ENCODE measurements around the gene PFDN6.
"Not testable (repeated sequence)": the region's sequence is repeated elsewhere in the genome, so short reads cannot be mapped to it uniquely, and the experiment has no call there.

Gene PFDN6

GRCh38 chr6:33273924-33274902 lies 15.2 kb upstream of the PFDN6 start:
- no peak for DNase-seq

- not testable (repeated sequence) for DNase-seq
These were observed 13.4 kb upstream of the PFDN6 start for GRCh38 chr6:33275795-33276580.

- no peak for DNase-seq
These were observed 12.9 kb upstream of the PFDN6 start for GRCh38 chr6:33276581-33276863.

- peak; percentile 74 for DNase-seq
These were observed 12.3 kb upstream of the PFDN6 start, which contains the start of gene B3GALT4 for GRCh38 chr6:33276864-33277662. Gene B3GALT4, plus strand, starts transcription at chr6:33277123. Its CDS starts 297 bp downstream, at chr6:33277420.

DNA sequence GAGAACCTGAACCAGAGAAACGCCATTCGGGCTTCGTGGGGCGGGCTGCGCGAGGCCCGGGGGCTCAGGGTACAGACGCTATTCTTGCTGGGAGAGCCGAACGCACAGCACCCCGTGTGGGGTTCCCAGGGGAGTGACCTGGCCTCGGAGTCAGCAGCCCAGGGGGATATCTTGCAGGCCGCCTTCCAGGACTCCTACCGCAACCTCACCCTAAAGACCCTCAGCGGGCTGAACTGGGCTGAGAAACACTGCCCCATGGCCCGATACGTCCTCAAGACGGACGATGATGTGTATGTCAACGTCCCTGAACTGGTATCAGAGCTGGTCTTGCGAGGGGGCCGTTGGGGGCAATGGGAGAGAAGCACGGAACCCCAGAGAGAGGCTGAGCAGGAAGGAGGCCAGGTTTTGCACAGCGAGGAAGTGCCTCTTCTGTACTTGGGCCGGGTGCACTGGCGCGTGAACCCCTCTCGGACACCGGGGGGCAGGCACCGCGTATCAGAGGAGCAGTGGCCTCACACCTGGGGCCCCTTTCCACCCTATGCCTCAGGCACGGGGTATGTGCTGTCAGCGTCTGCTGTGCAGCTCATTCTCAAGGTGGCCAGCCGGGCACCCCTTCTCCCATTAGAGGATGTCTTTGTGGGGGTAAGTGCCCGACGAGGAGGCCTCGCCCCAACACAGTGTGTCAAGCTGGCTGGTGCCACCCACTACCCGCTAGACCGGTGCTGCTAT lies 11.6 kb upstream of the PFDN6 start:
- DNase-seq: peak; percentile 39

DNA sequence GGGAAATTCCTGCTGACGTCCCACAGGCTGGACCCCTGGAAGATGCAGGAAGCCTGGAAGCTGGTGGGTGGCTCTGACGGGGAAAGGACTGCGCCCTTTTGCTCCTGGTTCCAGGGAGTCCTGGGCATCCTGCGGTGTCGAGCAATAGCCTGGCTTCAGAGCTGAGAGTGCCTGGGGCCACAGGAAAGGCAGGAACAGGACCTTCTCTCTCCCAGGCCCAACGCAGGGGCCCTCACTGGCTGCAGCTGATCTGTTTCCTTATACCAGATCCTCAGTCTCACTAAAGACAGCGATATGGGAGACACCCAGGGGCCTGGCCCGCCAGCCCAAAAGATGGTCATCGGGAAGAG lies 11.0 kb upstream of the PFDN6 start:
- DNase-seq: no peak

DNA sequence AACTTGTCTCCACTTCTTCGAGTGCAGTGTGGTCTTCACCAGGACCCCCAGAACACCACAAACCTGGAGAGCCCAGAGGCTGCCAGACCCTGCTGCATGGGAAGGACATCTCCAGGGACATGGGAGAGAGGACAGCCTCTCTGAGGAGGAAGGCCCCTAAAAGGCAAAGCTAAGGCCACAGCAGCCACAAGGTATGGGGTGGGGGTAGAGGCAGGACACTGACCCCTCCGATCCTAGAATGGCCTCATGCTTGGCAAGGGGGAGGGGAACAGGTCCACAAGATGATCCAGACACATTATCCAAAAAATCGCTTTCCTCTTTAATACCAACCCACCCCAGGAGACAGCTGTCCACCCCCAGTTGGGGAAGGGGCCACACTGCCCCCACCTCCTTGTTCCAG lies 10.6 kb upstream of the PFDN6 start:
- no peak for DNase-seq

GRCh38 chr6:33279257-33279695 lies 10.1 kb upstream of the PFDN6 start:
- DNase-seq: no peak

DNA sequence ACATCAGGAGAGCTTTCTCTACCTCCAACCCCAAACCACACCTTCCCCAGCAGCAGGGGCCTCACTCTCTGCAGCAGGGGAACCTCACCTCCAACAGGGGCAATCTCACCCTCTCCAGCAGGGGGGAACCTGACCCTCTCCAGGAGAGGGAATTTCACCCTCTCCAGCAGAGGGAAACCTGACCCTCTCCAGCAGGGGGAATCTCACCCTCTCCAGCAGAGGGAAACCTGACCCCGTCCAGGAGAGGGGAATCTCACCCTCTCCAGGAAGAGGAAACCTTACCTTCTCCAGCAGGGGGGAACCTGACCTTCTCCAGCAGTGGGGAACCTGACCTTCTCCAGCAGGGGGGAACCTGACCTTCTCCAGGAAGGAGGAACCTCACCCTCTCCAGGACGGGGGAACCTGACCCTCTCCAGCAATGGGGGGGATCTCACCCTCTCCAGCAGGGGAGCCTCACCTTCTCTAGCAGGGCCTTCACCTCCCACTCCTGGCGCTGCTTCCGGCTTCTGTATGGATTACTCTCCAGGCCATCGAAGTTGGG lies 9.4 kb upstream of the PFDN6 start:
- DNase-seq: no peak

DNA sequence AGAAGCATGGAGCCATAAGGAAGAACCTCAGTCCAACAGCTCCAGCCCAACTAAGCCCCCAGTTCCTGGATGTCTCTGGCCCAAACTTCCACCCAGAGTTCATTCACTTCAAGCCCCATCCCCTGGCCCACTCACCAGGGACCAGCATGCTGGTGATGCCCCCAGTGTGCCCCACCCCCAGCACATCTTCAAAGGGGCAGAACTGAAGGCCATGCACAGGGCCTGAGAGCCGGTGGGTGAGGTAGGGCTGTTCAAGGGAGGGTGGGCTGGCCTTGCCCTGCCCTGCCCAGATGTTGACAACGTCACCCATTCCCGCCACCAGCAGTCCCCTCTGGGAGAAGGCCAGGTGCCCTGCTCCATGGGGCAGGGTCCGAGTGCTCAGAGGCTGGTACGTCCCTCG lies 8.9 kb upstream of the PFDN6 start:
- DNase-seq: no peak

GRCh38 chr6:33285214-33285613 lies 4.2 kb upstream of the PFDN6 start:
- not testable (repeated sequence) for DNase-seq

DNA sequence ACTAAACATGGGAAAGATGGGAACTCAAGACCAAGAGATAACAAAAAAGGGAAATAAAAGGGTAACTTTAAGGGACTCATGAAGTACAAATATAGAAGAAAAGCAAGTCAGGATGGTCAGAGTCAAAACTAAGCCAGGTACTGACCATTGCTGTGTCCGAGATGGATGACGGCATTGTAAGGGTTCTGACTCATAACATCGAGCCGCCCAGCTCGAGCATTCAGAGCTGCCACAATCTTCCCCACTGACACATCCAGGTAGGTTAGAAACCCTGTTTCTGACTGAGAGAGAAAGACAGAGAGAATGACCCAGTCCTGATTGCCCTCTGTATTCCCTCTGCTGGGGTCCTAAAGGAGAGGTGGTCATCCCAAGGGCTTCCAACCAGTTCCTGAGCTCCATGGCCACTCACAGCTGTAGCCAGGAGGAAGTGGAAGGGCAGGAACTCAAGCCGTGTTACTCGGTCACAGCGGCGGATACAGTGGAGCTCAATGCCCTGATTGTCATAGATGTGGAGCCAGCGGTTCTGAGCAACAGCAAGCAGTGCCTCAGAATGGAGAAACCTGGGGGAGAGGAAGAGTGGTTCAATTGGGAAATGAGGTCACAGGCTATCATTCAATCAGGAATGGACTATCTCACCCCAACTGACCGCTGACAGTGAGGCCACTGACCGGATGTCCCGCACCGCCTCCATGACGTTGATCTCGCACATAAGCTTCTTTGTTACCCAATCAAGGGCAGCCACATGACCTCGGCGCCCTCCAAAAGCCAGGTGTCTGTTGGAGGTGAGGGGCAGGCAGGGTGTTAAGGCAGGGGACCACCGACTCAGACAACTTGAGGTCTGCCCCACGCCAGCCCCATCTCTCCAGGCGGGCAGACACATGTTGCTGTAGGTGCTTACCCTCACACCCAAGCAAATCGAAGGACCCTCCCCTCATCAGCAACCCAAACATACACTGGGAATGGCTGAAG lies 2.2 kb upstream of the PFDN6 start:
- no peak for DNase-seq

DNA sequence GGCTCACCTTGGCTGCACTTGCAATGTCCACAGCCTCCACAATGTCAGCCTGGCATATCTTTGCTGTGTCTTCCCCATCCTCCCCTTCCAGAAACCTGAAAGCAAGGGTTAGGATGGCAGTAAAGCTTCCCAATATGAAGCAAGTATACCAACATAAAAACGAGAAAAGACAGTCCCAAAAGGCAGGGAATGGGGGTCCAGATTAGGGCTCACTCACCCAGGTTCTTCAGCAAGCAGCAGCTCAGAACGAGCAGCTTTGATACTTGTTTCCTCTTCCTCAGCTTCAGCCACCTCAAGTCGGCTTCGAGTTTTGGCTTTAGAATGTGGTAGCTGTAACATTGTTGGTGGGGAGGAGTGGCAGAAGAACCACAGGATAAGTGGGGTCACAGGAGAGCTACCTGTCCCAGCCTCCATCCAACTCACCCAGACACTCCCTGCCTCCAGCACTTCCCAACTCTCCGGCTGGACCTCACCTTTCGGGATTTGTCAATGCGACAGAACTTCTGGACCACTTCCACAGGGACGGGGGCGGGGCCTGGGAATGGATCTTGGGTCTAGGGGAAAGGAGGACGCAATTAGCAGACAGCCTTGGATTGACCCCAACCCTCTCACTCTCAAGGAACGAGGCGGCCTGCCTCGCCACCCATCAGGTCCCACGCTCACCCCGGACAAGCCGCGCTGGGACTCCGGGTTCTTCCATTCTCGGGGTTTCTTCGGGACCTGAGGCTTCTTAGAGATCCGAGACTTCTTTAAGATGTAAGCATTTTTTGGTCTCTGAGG lies 1.1 kb upstream of the PFDN6 start:
- no peak for DNase-seq

DNA sequence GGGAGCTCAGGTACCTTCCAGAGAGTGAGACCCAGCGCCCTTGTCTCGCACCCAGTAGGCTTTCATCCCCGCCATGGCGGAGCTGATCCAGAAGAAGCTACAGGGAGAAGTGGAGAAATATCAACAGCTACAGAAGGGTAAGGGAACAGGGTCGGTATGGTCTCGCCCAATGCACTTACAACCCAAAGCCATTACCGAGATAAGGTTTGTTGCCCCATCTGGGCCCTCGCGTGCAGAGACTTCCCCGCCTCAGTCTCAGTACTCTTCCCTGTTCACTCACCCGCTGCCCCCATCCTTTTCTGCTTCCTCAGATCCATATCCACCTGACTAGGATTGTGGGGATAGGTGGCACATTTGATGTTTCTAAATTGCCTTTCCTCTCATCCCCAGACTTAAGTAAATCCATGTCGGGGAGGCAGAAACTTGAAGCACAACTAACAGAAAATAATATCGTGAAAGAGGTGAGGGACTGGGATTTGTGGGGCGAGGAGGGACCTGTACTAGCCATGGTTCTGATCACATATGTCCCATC lies 449 bp downstream of the PFDN6 start:
- DNase-seq: no peak

DNA sequence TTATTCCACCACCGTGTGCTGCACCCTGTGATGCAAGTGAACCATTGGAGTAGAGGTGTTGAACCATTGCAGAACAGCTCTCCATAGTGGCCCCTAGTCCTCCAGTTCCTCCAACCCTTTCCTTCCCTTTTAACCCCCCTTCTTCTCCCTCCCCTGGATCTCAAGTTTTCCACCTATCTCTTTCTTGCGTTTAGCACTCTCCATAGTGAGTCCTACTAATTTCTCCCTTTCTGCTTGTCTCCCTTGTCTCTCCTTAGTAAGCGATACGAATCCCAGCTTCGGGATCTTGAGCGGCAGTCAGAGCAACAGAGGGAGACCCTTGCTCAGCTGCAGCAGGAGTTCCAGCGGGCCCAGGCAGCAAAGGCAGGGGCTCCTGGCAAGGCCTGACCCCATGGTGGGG lies 1.1 kb downstream of the PFDN6 start:
- DNase-seq: no peak

DNA sequence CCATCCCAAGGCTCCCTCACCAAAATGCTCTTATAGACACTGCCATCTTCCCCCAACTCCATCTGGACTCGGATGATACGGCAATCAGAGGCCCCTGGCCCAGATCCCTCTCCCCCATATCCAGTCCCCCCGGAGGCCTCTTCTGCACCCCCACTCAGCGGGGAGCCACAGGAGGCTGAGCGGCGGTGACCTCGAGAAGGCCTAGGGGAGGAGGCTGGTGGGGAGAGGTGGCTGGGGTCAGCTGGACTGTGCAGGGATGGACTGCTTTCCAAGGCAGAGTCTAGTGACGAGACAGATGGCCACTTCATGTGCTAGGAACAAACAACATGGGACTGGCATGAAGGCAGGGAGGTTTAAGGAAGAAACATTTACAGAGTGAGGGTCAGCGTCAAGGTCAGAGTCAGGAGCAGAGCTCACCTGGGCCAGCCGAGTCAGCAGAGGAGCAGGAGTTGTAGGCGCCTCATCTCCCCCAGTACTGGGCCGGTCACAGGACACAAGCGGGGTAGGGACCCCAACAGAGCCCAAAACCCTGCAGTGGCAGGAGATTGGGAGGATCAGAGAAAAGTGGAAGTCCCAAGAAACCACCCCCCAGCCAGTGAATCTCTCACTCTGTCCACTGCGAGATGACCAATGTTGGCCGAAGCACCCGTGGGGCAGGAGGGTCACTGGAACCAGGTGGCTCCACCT lies 3.7 kb downstream of the PFDN6 start:
- DNase-seq: no peak

DNA sequence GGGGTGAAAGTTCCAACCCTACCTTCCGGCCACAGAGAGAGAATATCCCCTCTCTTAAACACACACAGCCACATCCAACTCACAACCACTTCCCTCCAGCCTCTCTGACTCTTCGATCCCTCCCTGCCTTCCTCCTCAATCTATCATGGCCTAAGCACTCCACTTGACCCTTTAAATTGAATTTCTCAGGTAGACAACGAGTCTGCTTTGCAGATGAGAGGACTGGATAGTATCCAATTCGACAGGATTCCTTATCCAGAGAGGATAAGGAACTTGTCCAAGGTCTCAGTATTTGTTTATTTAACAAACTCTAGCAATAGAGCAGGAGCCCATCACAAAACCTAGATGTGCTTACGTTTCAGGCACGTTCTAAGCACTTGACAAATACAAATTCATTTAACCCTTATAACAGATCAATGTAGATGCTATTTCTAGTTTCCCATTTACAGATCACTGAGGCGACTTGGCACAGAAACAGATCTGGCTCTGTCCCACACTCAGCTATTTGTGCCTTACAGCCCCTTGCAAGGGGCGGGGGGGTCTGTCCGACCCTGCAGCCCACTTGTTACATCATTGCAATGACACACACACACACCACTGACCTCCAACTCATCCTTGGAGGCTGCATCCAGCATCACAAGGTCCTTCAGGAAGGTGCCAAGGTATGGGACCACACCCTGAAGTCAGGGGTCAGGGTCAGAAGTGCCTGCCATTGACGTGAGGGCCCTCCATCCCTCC lies 4.9 kb downstream of the PFDN6 start:
- DNase-seq: no peak

DNA sequence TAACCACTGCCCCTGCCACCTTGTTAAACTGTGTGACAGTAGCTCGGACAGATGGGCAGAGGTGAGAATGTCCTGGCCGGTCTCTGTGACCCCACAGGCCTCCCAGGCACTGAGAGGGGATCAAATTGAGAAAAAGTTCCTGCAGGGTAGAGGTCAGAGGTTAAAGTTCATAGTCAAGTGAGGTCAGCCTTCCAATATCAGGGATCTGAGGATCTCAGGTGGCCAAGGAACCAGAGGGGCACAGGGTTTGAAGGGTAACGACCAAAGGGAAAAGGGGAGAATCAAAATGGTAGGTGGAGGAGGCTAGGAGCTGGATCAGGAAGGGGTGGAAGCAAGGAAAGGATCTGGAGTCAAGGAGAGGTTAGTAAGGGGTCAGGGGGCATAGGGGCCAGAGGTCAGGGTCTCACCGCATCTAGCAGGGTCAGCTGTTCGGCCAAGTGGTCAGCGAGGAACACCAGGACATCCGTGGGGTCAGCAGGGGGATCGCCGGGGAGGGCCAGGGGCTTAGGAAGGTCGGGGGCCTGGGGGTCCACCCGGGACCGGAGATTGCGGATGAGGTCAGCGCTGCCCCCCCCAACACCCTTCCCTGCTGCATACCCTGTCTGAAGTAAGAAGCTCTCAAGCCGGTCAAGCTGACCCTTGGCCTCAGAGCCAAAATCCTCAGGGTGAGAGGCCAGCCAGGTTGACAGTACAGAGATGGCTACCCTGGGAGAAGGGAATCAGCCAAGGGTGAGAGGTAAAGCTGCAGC lies 6.4 kb downstream of the PFDN6 start:
- DNase-seq: no peak

Data from stimulated activated CD4-positive, alpha-beta T cell treated with anti-CD3 and anti-CD28 coated beads, Interleukin-4, amount 100 ng/mL, for 24 hours (primary cell).